ENCODE data around the gene MGAT5B. TPM values are rescaled to one million over a fixed set of nuclear protein-coding genes. Genes with fewer than 3 reads are reported as not detected.

MGAT5B gene
- total and polyA plus RNA-seq, 9 of the 15 experiments (the other 6 are each of a cell fraction or from before 2014, with no cell fraction given), result 0.09 to 0.43 (median 0.18) TPM; not detected in 4

DNA sequence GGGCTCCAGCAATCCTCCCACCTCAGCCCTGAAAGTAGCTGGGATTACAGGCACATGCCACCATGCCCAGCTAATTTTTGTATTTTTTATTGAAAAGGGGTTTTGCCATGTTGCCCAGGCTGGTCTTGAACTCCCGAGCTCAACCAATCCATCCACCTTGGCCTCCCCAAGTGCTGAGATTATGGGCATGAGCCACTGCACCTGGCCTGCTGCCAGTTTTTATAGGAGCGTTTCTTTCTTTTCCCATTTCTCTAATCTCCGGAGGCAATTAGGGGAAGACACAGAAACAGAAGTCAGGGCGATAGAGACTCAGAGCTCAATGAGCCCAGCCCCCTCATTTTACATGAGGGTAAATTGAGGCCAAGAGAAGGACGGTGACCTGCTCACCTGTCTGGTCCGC lies 10.4 kb downstream of the MGAT5B start:
- 2% methylated on average over 6 of the region's 6 CpGs for WGBS (ENCODE audit: insufficient coverage, low coverage, missing lambda C conversion rate)
- no peaks in the 10 kb centered on the region for H3K9me1 ChIP-seq (ENCODE audit: control insufficient read depth, insufficient read depth, low read length)
- no peaks in the 10 kb centered on the region for H3K79me2 ChIP-seq (ENCODE audit: control insufficient read depth, insufficient read depth, low read length)
- H3K4me3 ChIP-seq, result no peak overlapping the region
- no peak overlapping the region for H2AFZ ChIP-seq (ENCODE audit: low read depth, low read length)
- peaks cover 8% of the 10 kb centered on the region; the same call in 1 of the 2 replicates for H4K20me1 ChIP-seq (replicated peaks; ENCODE audit: control insufficient read depth, insufficient read depth, low read length)
- H3K4me1 ChIP-seq (replicated peaks in 1 of 2; ENCODE audit: control insufficient read depth in 2 of 2, insufficient read depth in 2 of 2, low read length in 2 of 2), result peaks cover 0 to 11% of the 10 kb centered on the region in 2 experiments; a peak in 1 of 5 replicates
- H3K36me3 ChIP-seq (ENCODE audit: control insufficient read depth, insufficient read depth, low read length), result no peaks in the 10 kb centered on the region
- intact Hi-C loops (cut with micrococcal nuclease), result no loop called here
- ChIA-PET POLR2A (interaction anchor here (0.6 to 1.4 kb wide), 2 partner anchors 11 to 193 kb away, joined by 3 to 6 read pairs; no protein-coding TSS in a partner anchor), CTCF (ENCODE audit: low intra/inter-chr PET ratio) (no interaction called here)
- no peak overlapping the region for H3K9ac ChIP-seq (ENCODE audit: insufficient read depth in 1 of 2, low read depth in 2 of 2, low read length in 2 of 2)
- ATAC-seq, result no peak
- H3K27ac ChIP-seq (ENCODE audit: extremely low read depth, low read depth, low read length), result no peak overlapping the region
- 0 out of 2 replicates have a peak, but pooled peaks cover 3% of the 10 kb centered on the region for H3K9me3 ChIP-seq (replicated peaks; ENCODE audit: control insufficient read depth, insufficient read depth, low read depth, low read length)
- TF ChIP-seq NFIC (IDR thresholded peaks at IDR 0.05), result peak; percentile 72
- no peak for TF ChIP-seq CXXC5 (CRISPR knock-in tag; IDR thresholded peaks at IDR 0.05)
- TF ChIP-seq, protein P1, sequence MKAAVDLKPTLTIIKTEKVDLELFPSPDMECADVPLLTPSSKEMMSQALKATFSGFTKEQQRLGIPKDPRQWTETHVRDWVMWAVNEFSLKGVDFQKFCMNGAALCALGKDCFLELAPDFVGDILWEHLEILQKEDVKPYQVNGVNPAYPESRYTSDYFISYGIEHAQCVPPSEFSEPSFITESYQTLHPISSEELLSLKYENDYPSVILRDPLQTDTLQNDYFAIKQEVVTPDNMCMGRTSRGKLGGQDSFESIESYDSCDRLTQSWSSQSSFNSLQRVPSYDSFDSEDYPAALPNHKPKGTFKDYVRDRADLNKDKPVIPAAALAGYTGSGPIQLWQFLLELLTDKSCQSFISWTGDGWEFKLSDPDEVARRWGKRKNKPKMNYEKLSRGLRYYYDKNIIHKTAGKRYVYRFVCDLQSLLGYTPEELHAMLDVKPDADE (conservative IDR thresholded peaks at IDR 0.05; ENCODE audit: control insufficient read depth, low read depth, low read length), result no peak
- no peak overlapping the region for H3K4me2 ChIP-seq (ENCODE audit: insufficient read depth, low read length)
- BruUV-seq (replicated peaks), result no TSS peak
- FAIRE-seq, result no peak
- no peak for DNase-seq (ENCODE audit: extremely low read depth in 1 of 4, low spot score in 3 of 4)
- peaks cover 24 to 61% of the 10 kb centered on the region in 2 experiments for H3K27me3 ChIP-seq (ENCODE audit: control insufficient read depth in 2 of 2, insufficient read depth in 2 of 2, low read length in 2 of 2)
- in situ Hi-C loops (cut with MboI), result no loop called here

DNA sequence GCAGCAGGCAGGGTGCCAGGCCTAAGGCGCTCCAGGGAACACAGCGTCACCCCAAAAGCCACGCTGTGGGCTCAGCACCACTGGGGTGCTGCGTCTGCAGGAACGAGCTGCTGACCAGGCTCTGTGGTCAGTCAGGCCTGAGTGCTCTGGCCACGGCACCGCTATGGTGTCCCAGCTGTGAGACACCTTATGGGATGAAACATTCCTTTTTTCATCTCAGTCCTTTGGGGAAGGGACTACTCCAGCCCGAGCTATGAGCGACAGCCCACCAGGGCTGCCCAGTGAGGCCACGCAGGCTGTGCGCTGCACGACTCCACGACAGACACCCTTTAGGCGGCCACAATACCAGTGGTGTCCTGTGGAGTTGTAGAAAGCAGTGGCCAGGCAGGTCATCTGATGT lies 11.1 kb downstream of the MGAT5B start:
- no peak for FAIRE-seq

More for the DNA sequence above, 11.1 kb downstream of the MGAT5B start:
- H3K27me3 ChIP-seq (ENCODE audit: control insufficient read depth in 2 of 2, insufficient read depth in 2 of 2, low read length in 2 of 2), result peaks cover 26 to 66% of the 10 kb centered on the region in 2 experiments
- CTCF ChIA-PET (ENCODE audit: low intra/inter-chr PET ratio), result no interaction called here
- WGBS (ENCODE audit: insufficient coverage, low coverage, missing lambda C conversion rate), result 12% methylated on average over 12 of the region's 14 CpGs
- intact Hi-C loops (cut with micrococcal nuclease) (no loop called here), in situ Hi-C loops (cut with MboI) (no loop called here)
- POLR2A ChIA-PET, result interaction anchor here (0.6 to 1.4 kb wide), 2 partner anchors 10 to 87 kb away, joined by 3 to 6 read pairs; no protein-coding TSS in a partner anchor
- peaks cover 0 to 11% of the 10 kb centered on the region in 2 experiments; a peak in 1 of 5 replicates for H3K4me1 ChIP-seq (replicated peaks in 1 of 2; ENCODE audit: control insufficient read depth in 2 of 2, insufficient read depth in 2 of 2, low read length in 2 of 2)
- no TSS peak for BruUV-seq (replicated peaks)
- ATAC-seq (no peak; the same call in 2 of the 3 replicates), DNase-seq (ENCODE audit: extremely low read depth in 1 of 4, low spot score in 3 of 4) (no peak)
- H3K4me2 ChIP-seq (ENCODE audit: insufficient read depth, low read length), result no peak overlapping the region
- no peak overlapping the region for H2AFZ ChIP-seq (ENCODE audit: low read depth, low read length)
- no peaks in the 10 kb centered on the region for H3K9me1 ChIP-seq (ENCODE audit: control insufficient read depth, insufficient read depth, low read length)
- no peaks in the 10 kb centered on the region for H3K36me3 ChIP-seq (ENCODE audit: control insufficient read depth, insufficient read depth, low read length)
- no peak overlapping the region for H3K27ac ChIP-seq (ENCODE audit: extremely low read depth, low read depth, low read length)
- TF ChIP-seq KLF16 (IDR thresholded peaks at IDR 0.05) (no peak), DMBX1 (CRISPR knock-in tag; IDR thresholded peaks at IDR 0.05; ENCODE audit: borderline replicate concordance) (no peak), TEAD4 (IDR thresholded peaks at IDR 0.05; ENCODE audit: low read length) (no peak), TEAD4 (CRISPR knock-in tag; IDR thresholded peaks at IDR 0.05; ENCODE audit: borderline replicate concordance) (no peak), SETDB1 (IDR thresholded peaks at IDR 0.05; ENCODE audit: low read length) (no peak), ZNF282 (CRISPR knock-in tag; IDR thresholded peaks at IDR 0.05) (no peak)
- TF ChIP-seq, protein P2, sequence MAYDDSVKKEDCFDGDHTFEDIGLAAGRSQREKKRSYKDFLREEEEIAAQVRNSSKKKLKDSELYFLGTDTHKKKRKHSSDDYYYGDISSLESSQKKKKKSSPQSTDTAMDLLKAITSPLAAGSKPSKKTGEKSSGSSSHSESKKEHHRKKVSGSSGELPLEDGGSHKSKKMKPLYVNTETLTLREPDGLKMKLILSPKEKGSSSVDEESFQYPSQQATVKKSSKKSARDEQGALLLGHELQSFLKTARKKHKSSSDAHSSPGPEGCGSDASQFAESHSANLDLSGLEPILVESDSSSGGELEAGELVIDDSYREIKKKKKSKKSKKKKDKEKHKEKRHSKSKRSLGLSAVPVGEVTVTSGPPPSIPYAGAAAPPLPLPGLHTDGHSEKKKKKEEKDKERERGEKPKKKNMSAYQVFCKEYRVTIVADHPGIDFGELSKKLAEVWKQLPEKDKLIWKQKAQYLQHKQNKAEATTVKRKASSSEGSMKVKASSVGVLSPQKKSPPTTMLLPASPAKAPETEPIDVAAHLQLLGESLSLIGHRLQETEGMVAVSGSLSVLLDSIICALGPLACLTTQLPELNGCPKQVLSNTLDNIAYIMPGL (CRISPR knock-in tag; IDR thresholded peaks at IDR 0.05), result no peak
- H4K20me1 ChIP-seq (replicated peaks; ENCODE audit: control insufficient read depth, insufficient read depth, low read length), result peaks cover 8% of the 10 kb centered on the region; the same call in 1 of the 2 replicates
- no peak overlapping the region for H3K9ac ChIP-seq (ENCODE audit: insufficient read depth in 1 of 2, low read depth in 2 of 2, low read length in 2 of 2)
- no peak overlapping the region for H3K4me3 ChIP-seq
- H3K79me2 ChIP-seq (ENCODE audit: control insufficient read depth, insufficient read depth, low read length), result no peaks in the 10 kb centered on the region
- 0 out of 2 replicates have a peak, but pooled peaks cover 3% of the 10 kb centered on the region for H3K9me3 ChIP-seq (replicated peaks; ENCODE audit: control insufficient read depth, insufficient read depth, low read depth, low read length)
